Keratinocyte (primary cell): ENCODE results near the gene CDC23. TPM values are rescaled to one million over a fixed set of nuclear protein-coding genes. Genes with fewer than 3 reads are reported as not detected.

Source experiments
- DNase-seq: peaks from one replicate; pipeline ENCODE4 v3.0.0-alpha.2; 2011; ENCODE audit warnings: low read depth, missing footprints, low spot score
- FAIRE-seq: peaks from 2 replicates; lab custom pipeline; 2011; peaks lifted over from hg19 to GRCh38; lab: Jason Lieb, UNC
- H2AFZ ChIP-seq: 2 replicates; pipeline ENCODE4 v1.6.0; 2012; ENCODE audit warnings: low read length, control low read depth, inconsistent platforms; ENCODE audit not compliant: control insufficient read depth
- H3K27ac ChIP-seq: 2 replicates; pipeline ENCODE4 v1.5.1; 2011; ENCODE audit warnings: low read length; ENCODE audit not compliant: control insufficient read depth, insufficient read depth
- H3K27me3 ChIP-seq: 3 replicates; pipeline ENCODE4 v1.6.0; 2011; ENCODE audit warnings: low read length; ENCODE audit not compliant: control insufficient read depth, insufficient read depth; ENCODE audit errors: extremely low read depth
- H3K36me3 ChIP-seq, 2 experiments: 2 replicates in 1 of 2; 3 replicates in 1 of 2; pipeline ENCODE4 v1.5.1; 2011; ENCODE audit warnings: low read length in 2 of 2, mild to moderate bottlenecking in 1 of 2; ENCODE audit not compliant: control insufficient read depth in 2 of 2, insufficient read depth in 2 of 2; ENCODE audit errors: extremely low read depth in 1 of 2
- H3K4me1 ChIP-seq: 3 replicates; pipeline ENCODE4 v1.5.1; 2011; ENCODE audit warnings: low read length; ENCODE audit not compliant: control insufficient read depth, insufficient read depth; ENCODE audit errors: extremely low read depth
- H3K4me2 ChIP-seq: 3 replicates; pipeline ENCODE4 v1.6.0; 2011; ENCODE audit warnings: low read depth, low read length; ENCODE audit not compliant: control insufficient read depth, insufficient read depth; ENCODE audit errors: extremely low read depth
- H3K4me3 ChIP-seq, 3 experiments: fragments of 200-600 bp in 1 of 3; sonication (generic) in 1 of 3; 2 replicates in 2 of 3; 3 replicates in 1 of 3; pipeline ENCODE4 v1.5.1; 2011 to 2016; ENCODE audit warnings: low read length in 3 of 3, mild to moderate bottlenecking in 3 of 3, control low read depth in 2 of 3, inconsistent platforms in 1 of 3, low read depth in 1 of 3, mixed read lengths in 1 of 3, mixed run types in 1 of 3, moderate library complexity in 1 of 3; ENCODE audit not compliant: control insufficient read depth in 2 of 3, insufficient read depth in 2 of 3; ENCODE audit errors: extremely low read depth in 1 of 3
- H3K79me2 ChIP-seq: 2 replicates; pipeline ENCODE4 v1.6.0; 2012; ENCODE audit warnings: low read length; ENCODE audit not compliant: control insufficient read depth, insufficient read depth
- H3K9ac ChIP-seq: 3 replicates; pipeline ENCODE4 v1.6.0; 2011; ENCODE audit warnings: low read length; ENCODE audit not compliant: control insufficient read depth, insufficient read depth; ENCODE audit errors: extremely low read depth
- H3K9me1 ChIP-seq: 3 replicates; pipeline ENCODE4 v1.6.0; 2011; ENCODE audit warnings: low read length; ENCODE audit not compliant: control insufficient read depth, insufficient read depth; ENCODE audit errors: extremely low read depth
- H3K9me3 ChIP-seq: 2 replicates; pipeline ENCODE4 v1.5.1; 2012; ENCODE audit warnings: low read depth, low read length; ENCODE audit not compliant: control insufficient read depth
- H4K20me1 ChIP-seq: 3 replicates; pipeline ENCODE4 v1.6.0; 2011; ENCODE audit warnings: low read length; ENCODE audit not compliant: control insufficient read depth, insufficient read depth; ENCODE audit errors: extremely low read depth
- EZH2 ChIP-seq: IDR thresholded peaks from one replicate; pipeline ENCODE4 v1.6.1; 2012; ENCODE audit warnings: inconsistent platforms, mild to moderate bottlenecking, low read length, moderate library complexity
- dilution Hi-C: fragments of 300-500 bp; cut with MboI; formaldehyde crosslinking; loops from one replicate; pipeline ENCODE4 v1.7.0; 2020; ENCODE audit warnings: low sequenced_read_pairs; ENCODE audit not compliant: extremely low pct_ligation_motif_present
- polyA plus RNA-seq, 5 experiments: library from polyadenylated mRNA; depleted of rRNA in 3 of 5; stranded (reverse) in 3 of 5; stranded (forward) in 1 of 5; unstranded in 1 of 5; fragments of >200 nt; gene quantifications; 1 replicate in 1 of 5; 2 replicates in 3 of 5; 3 replicates in 1 of 5; pipeline versions ENCODE4 v1.2.1 to v1.2.3, GENCODE V29; 2011 to 2012; ENCODE audit warnings: missing spikeins in 2 of 5, low read depth in 1 of 5, low replicate concordance in 1 of 5
- TF ChIP-seq, protein P1 (sequence below), 3 experiments: IDR thresholded peaks in 1 of 3; conservative IDR thresholded peaks in 1 of 3; optimal IDR thresholded peaks in 1 of 3; 2 replicates in 2 of 3; 3 replicates in 1 of 3; pipeline versions ENCODE3 to v1.5.1; 2011; ENCODE audit warnings: low read length in 3 of 3, mild to moderate bottlenecking in 3 of 3, moderate library complexity in 2 of 3, control low read depth in 1 of 3, inconsistent platforms in 1 of 3; ENCODE audit not compliant: insufficient read depth in 2 of 3; ENCODE audit errors: extremely low read depth in 1 of 3

CDC23 gene
- polyA plus RNA-seq, 1 donor (not counting 4 experiments of a cell fraction or from before 2014, with no cell fraction given), result 40.2 TPM

DNA sequence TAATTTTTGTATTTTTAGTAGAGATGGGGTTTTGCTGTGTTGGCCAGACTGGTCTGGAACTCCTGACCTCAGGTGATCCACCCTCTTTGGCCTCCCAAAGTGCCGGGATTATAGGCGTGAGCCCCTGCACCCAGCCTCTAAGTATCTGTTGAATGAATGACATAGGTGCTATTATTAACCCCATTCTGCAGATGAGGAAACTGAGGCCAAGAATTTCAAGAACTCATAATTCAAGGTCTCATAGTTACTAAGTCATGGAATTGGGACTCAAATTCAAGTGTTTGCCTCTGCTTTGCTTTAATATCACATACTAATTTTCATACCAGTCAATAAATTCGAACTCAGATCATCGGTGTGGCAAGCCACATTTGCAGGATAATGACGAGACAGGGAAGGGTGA, 32.3 kb downstream of the CDC23 start:
- DNase-seq (no peak), FAIRE-seq (no peak)
- H3K79me2 ChIP-seq, result peaks cover 31% of the 10 kb centered on the region
- no peaks in the 10 kb centered on the region for H3K27me3 ChIP-seq
- H3K9ac ChIP-seq, result no peak overlapping the region
- TF ChIP-seq EZH2, result no peak
- TF ChIP-seq, protein P1, sequence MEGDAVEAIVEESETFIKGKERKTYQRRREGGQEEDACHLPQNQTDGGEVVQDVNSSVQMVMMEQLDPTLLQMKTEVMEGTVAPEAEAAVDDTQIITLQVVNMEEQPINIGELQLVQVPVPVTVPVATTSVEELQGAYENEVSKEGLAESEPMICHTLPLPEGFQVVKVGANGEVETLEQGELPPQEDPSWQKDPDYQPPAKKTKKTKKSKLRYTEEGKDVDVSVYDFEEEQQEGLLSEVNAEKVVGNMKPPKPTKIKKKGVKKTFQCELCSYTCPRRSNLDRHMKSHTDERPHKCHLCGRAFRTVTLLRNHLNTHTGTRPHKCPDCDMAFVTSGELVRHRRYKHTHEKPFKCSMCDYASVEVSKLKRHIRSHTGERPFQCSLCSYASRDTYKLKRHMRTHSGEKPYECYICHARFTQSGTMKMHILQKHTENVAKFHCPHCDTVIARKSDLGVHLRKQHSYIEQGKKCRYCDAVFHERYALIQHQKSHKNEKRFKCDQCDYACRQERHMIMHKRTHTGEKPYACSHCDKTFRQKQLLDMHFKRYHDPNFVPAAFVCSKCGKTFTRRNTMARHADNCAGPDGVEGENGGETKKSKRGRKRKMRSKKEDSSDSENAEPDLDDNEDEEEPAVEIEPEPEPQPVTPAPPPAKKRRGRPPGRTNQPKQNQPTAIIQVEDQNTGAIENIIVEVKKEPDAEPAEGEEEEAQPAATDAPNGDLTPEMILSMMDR (optimal IDR thresholded peaks at IDR 0.05 in 1 of 3, IDR thresholded peaks at IDR 0.05 in 1 of 3, conservative IDR thresholded peaks at IDR 0.05 in 1 of 3; ENCODE audit: extremely low read depth in 1 of 3, insufficient read depth in 2 of 3, low read length in 3 of 3), result no peak
- dilution Hi-C loops, result no loop called here
- no peaks in the 10 kb centered on the region for H4K20me1 ChIP-seq
- H3K4me1 ChIP-seq, result peaks cover 17% of the 10 kb centered on the region
- no peak overlapping the region for H3K4me2 ChIP-seq
- H3K4me3 ChIP-seq, result no peak overlapping the region
- H3K27ac ChIP-seq, result no peak overlapping the region
- no peaks in the 10 kb centered on the region for H3K9me3 ChIP-seq
- no peak overlapping the region for H2AFZ ChIP-seq
- H3K9me1 ChIP-seq, result no peaks in the 10 kb centered on the region
- peaks cover 9 to 31% of the 10 kb centered on the region in 2 experiments for H3K36me3 ChIP-seq

DNA sequence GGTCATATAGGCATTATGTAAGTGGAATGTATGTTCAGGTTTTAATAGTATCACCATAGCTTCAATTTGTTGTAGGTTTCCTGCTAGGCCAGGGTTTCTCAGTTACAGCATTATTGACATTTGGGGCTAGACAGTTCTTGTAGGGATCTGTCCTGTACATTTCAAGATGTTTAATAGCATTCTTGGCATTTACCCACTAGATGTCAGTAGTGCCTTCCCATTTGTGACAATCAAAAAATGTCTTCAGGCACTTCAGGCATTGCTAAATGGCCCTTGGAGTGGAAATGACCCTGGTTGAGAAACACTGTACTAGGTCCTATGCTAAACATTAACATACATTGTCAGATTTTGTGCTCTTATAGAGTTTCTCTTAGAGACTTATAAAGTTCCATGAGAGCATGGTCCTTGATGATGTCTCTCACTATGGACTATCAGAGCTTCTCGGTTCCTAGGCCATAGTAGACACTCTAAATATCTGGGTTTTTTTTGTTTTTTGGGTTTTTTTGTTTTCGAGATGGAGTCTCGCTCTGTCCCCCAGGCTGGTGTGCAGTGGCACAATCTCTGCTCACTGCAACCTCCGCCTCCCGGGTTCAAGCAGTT, 32.8 kb downstream of the CDC23 start:
- Histone ChIP-seq H3K4me3 (peak overlapping the region; percentile 67 to 98 (median 92)), H3K27ac (no peak overlapping the region), H3K4me1 (peaks cover 17% of the 10 kb centered on the region), H3K79me2 (peaks cover 31% of the 10 kb centered on the region), H4K20me1 (no peaks in the 10 kb centered on the region), H3K9ac (peak overlapping the region; percentile 96), H3K9me1 (no peaks in the 10 kb centered on the region), H3K27me3 (no peaks in the 10 kb centered on the region), H3K4me2 (peak overlapping the region; percentile 99), H3K36me3 (peaks cover 6 to 31% of the 10 kb centered on the region in 2 experiments), H2AFZ (no peak overlapping the region), H3K9me3 (no peaks in the 10 kb centered on the region)
- FAIRE-seq, result no peak
- TF ChIP-seq EZH2, result no peak
- TF ChIP-seq, protein P1 (optimal IDR thresholded peaks at IDR 0.05 in 1 of 3, IDR thresholded peaks at IDR 0.05 in 1 of 3, conservative IDR thresholded peaks at IDR 0.05 in 1 of 3; ENCODE audit: extremely low read depth in 1 of 3, insufficient read depth in 2 of 3, low read length in 3 of 3), result peak; percentile 34 to 63 (median 39)
- DNase-seq, result peak; percentile 35
- dilution Hi-C loops, result no loop called here
